Osteocyte (in vitro differentiated cells): Measurements from ENCODE around the gene RASD2. TPM values are rescaled to one million over a fixed set of nuclear protein-coding genes. Genes with fewer than 3 reads are reported as not detected.

ENCODE experiments used
- DNase-seq: peaks from one replicate; pipeline ENCODE4 v3.0.0; 2021; ENCODE audit warnings: mixed read lengths; ENCODE audit not compliant: unreplicated experiment; ENCODE audit errors: extremely low spot score
- H3K27ac Mint-ChIP-seq: one replicate; pipeline ENCODE4 v1.8.0; 2021; ENCODE audit warnings: mild to moderate bottlenecking, mixed read lengths; ENCODE audit not compliant: unreplicated experiment
- H3K27me3 Mint-ChIP-seq: one replicate; pipeline ENCODE4 v1.8.0; 2021; ENCODE audit warnings: mixed read lengths; ENCODE audit not compliant: unreplicated experiment
- H3K36me3 Mint-ChIP-seq: one replicate; pipeline ENCODE4 v1.8.0; 2021; ENCODE audit warnings: mixed read lengths; ENCODE audit not compliant: unreplicated experiment
- H3K4me1 Mint-ChIP-seq: one replicate; pipeline ENCODE4 v1.8.0; 2021; ENCODE audit warnings: mixed read lengths; ENCODE audit not compliant: unreplicated experiment
- H3K4me3 Mint-ChIP-seq: one replicate; pipeline ENCODE4 v1.8.0; 2021; ENCODE audit warnings: mild to moderate bottlenecking, moderate library complexity, mixed read lengths; ENCODE audit not compliant: unreplicated experiment
- H3K9me3 Mint-ChIP-seq: one replicate; pipeline ENCODE4 v1.8.0; 2021; ENCODE audit warnings: mixed read lengths; ENCODE audit not compliant: unreplicated experiment
- total RNA-seq: library from RNA; stranded (reverse); gene quantifications from 2 replicates; pipeline ENCODE4 v1.2.1, GENCODE V29; 2021
- TF ChIP-seq, protein P1 (sequence below): fragments of 200-600 bp; sonication (generic); IDR thresholded peaks from 2 replicates; pipeline ENCODE4 v1.5.0; 2021; ENCODE audit warnings: antibody characterized with exemption, mild to moderate bottlenecking, moderate library complexity

RASD2 gene
- total RNA-seq, 1 donor from 2014 or later, result not detected

GRCh38 chr22:35552846-35553245, 12.2 kb downstream of the RASD2 start:
- no peak for DNase-seq
- Mint-ChIP-seq H3K36me3 (no peaks in the 10 kb centered on the region), H3K4me3 (no peak overlapping the region), H3K27ac (no peak overlapping the region), H3K27me3 (peaks cover 13% of the 10 kb centered on the region), H3K9me3 (no peaks in the 10 kb centered on the region), H3K4me1 (peaks cover 11% of the 10 kb centered on the region)
- TF ChIP-seq, protein P1, sequence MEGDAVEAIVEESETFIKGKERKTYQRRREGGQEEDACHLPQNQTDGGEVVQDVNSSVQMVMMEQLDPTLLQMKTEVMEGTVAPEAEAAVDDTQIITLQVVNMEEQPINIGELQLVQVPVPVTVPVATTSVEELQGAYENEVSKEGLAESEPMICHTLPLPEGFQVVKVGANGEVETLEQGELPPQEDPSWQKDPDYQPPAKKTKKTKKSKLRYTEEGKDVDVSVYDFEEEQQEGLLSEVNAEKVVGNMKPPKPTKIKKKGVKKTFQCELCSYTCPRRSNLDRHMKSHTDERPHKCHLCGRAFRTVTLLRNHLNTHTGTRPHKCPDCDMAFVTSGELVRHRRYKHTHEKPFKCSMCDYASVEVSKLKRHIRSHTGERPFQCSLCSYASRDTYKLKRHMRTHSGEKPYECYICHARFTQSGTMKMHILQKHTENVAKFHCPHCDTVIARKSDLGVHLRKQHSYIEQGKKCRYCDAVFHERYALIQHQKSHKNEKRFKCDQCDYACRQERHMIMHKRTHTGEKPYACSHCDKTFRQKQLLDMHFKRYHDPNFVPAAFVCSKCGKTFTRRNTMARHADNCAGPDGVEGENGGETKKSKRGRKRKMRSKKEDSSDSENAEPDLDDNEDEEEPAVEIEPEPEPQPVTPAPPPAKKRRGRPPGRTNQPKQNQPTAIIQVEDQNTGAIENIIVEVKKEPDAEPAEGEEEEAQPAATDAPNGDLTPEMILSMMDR, result no peak

GRCh38 chr22:35553341-35553740, 12.7 kb downstream of the RASD2 start:
- TF ChIP-seq, protein P1, result no peak
- peaks cover 11% of the 10 kb centered on the region for H3K4me1 Mint-ChIP-seq
- H3K27me3 Mint-ChIP-seq, result peaks cover 16% of the 10 kb centered on the region
- DNase-seq, result no peak
- no peak overlapping the region for H3K4me3 Mint-ChIP-seq
- no peaks in the 10 kb centered on the region for H3K36me3 Mint-ChIP-seq
- H3K9me3 Mint-ChIP-seq, result no peaks in the 10 kb centered on the region
- no peak overlapping the region for H3K27ac Mint-ChIP-seq

- H3K4me3 Mint-ChIP-seq, result no peak overlapping the region
These were observed 13.7 kb downstream of the RASD2 start for GRCh38 chr22:35554297-35554845.

GRCh38 chr22:35555483-35555890, 14.9 kb downstream of the RASD2 start:
- Mint-ChIP-seq H3K9me3 (no peaks in the 10 kb centered on the region), H3K36me3 (no peaks in the 10 kb centered on the region), H3K27me3 (peaks cover 19% of the 10 kb centered on the region), H3K4me1 (peaks cover 11% of the 10 kb centered on the region), H3K4me3 (no peak overlapping the region), H3K27ac (no peak overlapping the region)
- TF ChIP-seq, protein P1, result no peak
- no peak for DNase-seq

More at GRCh38 chr22:35554297-35554845, 13.7 kb downstream of the RASD2 start:
- TF ChIP-seq, protein P1, result no peak
- Mint-ChIP-seq H3K9me3 (no peaks in the 10 kb centered on the region), H3K27me3 (peaks cover 12% of the 10 kb centered on the region), H3K36me3 (no peaks in the 10 kb centered on the region), H3K4me1 (peaks cover 11% of the 10 kb centered on the region), H3K27ac (no peak overlapping the region)
- no peak for DNase-seq

GRCh38 chr22:35555946-35556547, 15.4 kb downstream of the RASD2 start:
- H3K36me3 Mint-ChIP-seq, result no peaks in the 10 kb centered on the region
- peaks cover 23% of the 10 kb centered on the region for H3K27me3 Mint-ChIP-seq
- no peak overlapping the region for H3K27ac Mint-ChIP-seq
- H3K4me3 Mint-ChIP-seq, result no peak overlapping the region
- H3K9me3 Mint-ChIP-seq, result no peaks in the 10 kb centered on the region
- no peak for DNase-seq
- peaks cover 11% of the 10 kb centered on the region for H3K4me1 Mint-ChIP-seq
- TF ChIP-seq, protein P1, result no peak
